ENCODE data around the gene STYXL1. TPM values are rescaled to one million over a fixed set of nuclear protein-coding genes. Genes with fewer than 3 reads are reported as not detected.

Gene STYXL1
- total RNA-seq, 1 donor from 2014 or later: 45.3 TPM

DNA sequence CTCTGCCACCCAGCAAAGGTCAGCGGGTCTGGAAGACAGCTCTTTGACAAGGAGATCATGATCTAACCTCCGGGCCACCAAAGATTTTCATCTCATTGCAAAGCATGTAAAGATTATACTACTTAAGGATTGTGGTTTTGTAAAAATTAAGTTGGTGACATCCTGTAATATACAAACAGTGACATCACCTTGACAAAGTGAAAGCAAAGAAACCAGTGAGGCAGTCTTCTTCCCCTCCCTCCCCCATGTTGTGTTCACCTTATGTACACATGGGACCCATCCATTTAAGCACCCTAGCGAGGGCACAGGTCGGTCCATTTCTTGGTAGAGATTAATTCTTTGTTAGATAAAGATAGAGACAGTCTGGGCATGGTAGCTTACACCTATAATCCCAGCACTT lies 4.0 kb upstream of the STYXL1 start:
- peaks cover 9% of the 10 kb centered on the region for H3K4me1 ChIP-seq (ENCODE audit: insufficient read depth, low read length)
- Mint-ChIP-seq H3K9me3 (ENCODE audit: unreplicated experiment) (no peaks in the 10 kb centered on the region), H3K36me3 (ENCODE audit: low read depth, unreplicated experiment) (peaks cover 11% of the 10 kb centered on the region), H3K27me3 (ENCODE audit: low read depth, unreplicated experiment) (no peaks in the 10 kb centered on the region), H3K4me1 (ENCODE audit: low read depth, unreplicated experiment) (peaks cover 19% of the 10 kb centered on the region), H3K27ac (ENCODE audit: unreplicated experiment) (no peak overlapping the region), H3K4me3 (ENCODE audit: unreplicated experiment) (no peak overlapping the region)
- no peaks in the 10 kb centered on the region for H3K36me3 ChIP-seq (ENCODE audit: insufficient read depth, low read length)
- TF ChIP-seq CTCF (IDR thresholded peaks at IDR 0.05; ENCODE audit: insufficient read depth, low read depth, low read length) (no peak), EZH2 (IDR thresholded peaks at IDR 0.05; ENCODE audit: insufficient read depth, low read length) (no peak)
- no peak for FAIRE-seq
- H3K9me3 ChIP-seq (ENCODE audit: insufficient read depth, low read depth, low read length): no peaks in the 10 kb centered on the region
- H4K20me1 ChIP-seq (ENCODE audit: insufficient read depth, low read length): peaks cover 64% of the 10 kb centered on the region
- no peak for DNase-seq (ENCODE audit: low read depth)
- H3K79me2 ChIP-seq (ENCODE audit: insufficient read depth, low read length): peaks cover 98% of the 10 kb centered on the region
- no peak overlapping the region for H2AFZ ChIP-seq (ENCODE audit: low read depth, low read length)
- H3K4me2 ChIP-seq (ENCODE audit: low read length): no peak overlapping the region
- no peak overlapping the region for H3K4me3 ChIP-seq (ENCODE audit: insufficient read depth, low read depth, low read length)
- H3K27me3 ChIP-seq (ENCODE audit: insufficient read depth, low read length): no peaks in the 10 kb centered on the region
- H3K27ac ChIP-seq (ENCODE audit: low read depth, low read length): no peak overlapping the region
- no peak overlapping the region for H3K9ac ChIP-seq (ENCODE audit: low read length)

DNA sequence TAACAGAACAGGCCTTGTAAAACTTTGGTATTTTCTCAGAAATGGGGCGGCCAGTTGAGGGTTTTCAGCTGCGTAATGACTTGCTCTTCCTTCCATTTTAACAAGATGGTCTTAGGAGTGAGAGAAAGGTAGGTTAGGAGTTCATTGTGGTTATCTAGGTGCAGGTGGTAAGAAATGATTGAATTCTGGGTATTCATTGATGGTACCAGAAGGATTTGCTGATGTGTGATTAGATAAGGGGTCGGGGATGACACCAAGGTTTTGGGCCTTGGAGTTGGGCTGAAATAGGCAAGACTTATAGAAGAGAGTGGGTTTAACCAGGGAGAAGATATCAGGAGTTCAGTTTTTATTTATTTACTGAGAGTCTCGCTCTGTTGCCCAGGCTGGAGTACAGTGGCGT lies 2.7 kb upstream of the STYXL1 start:
- H3K9ac ChIP-seq (ENCODE audit: low read length): no peak overlapping the region
- no peak for DNase-seq (ENCODE audit: low read depth)
- TF ChIP-seq CTCF (IDR thresholded peaks at IDR 0.05; ENCODE audit: insufficient read depth, low read depth, low read length) (no peak), EZH2 (IDR thresholded peaks at IDR 0.05; ENCODE audit: insufficient read depth, low read length) (no peak)
- no peak overlapping the region for H3K4me2 ChIP-seq (ENCODE audit: low read length)
- H3K4me1 ChIP-seq (ENCODE audit: insufficient read depth, low read length): peaks cover 9% of the 10 kb centered on the region
- H3K79me2 ChIP-seq (ENCODE audit: insufficient read depth, low read length): peaks cover 96% of the 10 kb centered on the region
- peaks cover 53% of the 10 kb centered on the region for H4K20me1 ChIP-seq (ENCODE audit: insufficient read depth, low read length)
- no peak for FAIRE-seq
- H3K9me3 ChIP-seq (ENCODE audit: insufficient read depth, low read depth, low read length): no peaks in the 10 kb centered on the region
- peaks cover 11% of the 10 kb centered on the region for H3K36me3 Mint-ChIP-seq (ENCODE audit: low read depth, unreplicated experiment)
- H3K27me3 Mint-ChIP-seq (ENCODE audit: low read depth, unreplicated experiment): no peaks in the 10 kb centered on the region
- no peak overlapping the region for H3K27ac ChIP-seq (ENCODE audit: low read depth, low read length)
- no peak overlapping the region for H3K27ac Mint-ChIP-seq (ENCODE audit: unreplicated experiment)
- no peak overlapping the region for H2AFZ ChIP-seq (ENCODE audit: low read depth, low read length)
- H3K4me1 Mint-ChIP-seq (ENCODE audit: low read depth, unreplicated experiment): peaks cover 21% of the 10 kb centered on the region
- no peak overlapping the region for H3K4me3 ChIP-seq (ENCODE audit: insufficient read depth, low read depth, low read length)
- no peaks in the 10 kb centered on the region for H3K36me3 ChIP-seq (ENCODE audit: insufficient read depth, low read length)
- H3K27me3 ChIP-seq (ENCODE audit: insufficient read depth, low read length): no peaks in the 10 kb centered on the region
- H3K4me3 Mint-ChIP-seq (ENCODE audit: unreplicated experiment): no peak overlapping the region
- no peaks in the 10 kb centered on the region for H3K9me3 Mint-ChIP-seq (ENCODE audit: unreplicated experiment)

- H3K9me3 ChIP-seq (ENCODE audit: insufficient read depth, low read depth, low read length): no peaks in the 10 kb centered on the region
- Mint-ChIP-seq H3K4me1 (ENCODE audit: low read depth, unreplicated experiment) (peaks cover 24% of the 10 kb centered on the region), H3K27me3 (ENCODE audit: low read depth, unreplicated experiment) (no peaks in the 10 kb centered on the region), H3K9me3 (ENCODE audit: unreplicated experiment) (no peaks in the 10 kb centered on the region), H3K4me3 (ENCODE audit: unreplicated experiment) (peak overlapping the region; percentile 98), H3K36me3 (ENCODE audit: low read depth, unreplicated experiment) (peaks cover 11% of the 10 kb centered on the region), H3K27ac (ENCODE audit: unreplicated experiment) (peak overlapping the region; percentile 48)
- H2AFZ ChIP-seq (ENCODE audit: low read depth, low read length): no peak overlapping the region
- FAIRE-seq (no peak), DNase-seq (ENCODE audit: low read depth) (no peak)
- peaks cover 51% of the 10 kb centered on the region for H4K20me1 ChIP-seq (ENCODE audit: insufficient read depth, low read length)
- peak overlapping the region; percentile 98 for H3K4me2 ChIP-seq (ENCODE audit: low read length)
- H3K36me3 ChIP-seq (ENCODE audit: insufficient read depth, low read length): no peaks in the 10 kb centered on the region
- TF ChIP-seq CTCF (IDR thresholded peaks at IDR 0.05; ENCODE audit: insufficient read depth, low read depth, low read length): no peak
- TF ChIP-seq EZH2 (IDR thresholded peaks at IDR 0.05; ENCODE audit: insufficient read depth, low read length): no peak
- no peaks in the 10 kb centered on the region for H3K27me3 ChIP-seq (ENCODE audit: insufficient read depth, low read length)
- H3K27ac ChIP-seq (ENCODE audit: low read depth, low read length): peak overlapping the region; percentile 89
- H3K79me2 ChIP-seq (ENCODE audit: insufficient read depth, low read length): peaks cover 95% of the 10 kb centered on the region
- H3K4me1 ChIP-seq (ENCODE audit: insufficient read depth, low read length): peaks cover 7% of the 10 kb centered on the region
- peak overlapping the region; percentile 100 for H3K4me3 ChIP-seq (ENCODE audit: insufficient read depth, low read depth, low read length)
- peak overlapping the region; percentile 98 for H3K9ac ChIP-seq (ENCODE audit: low read length)
Measured at GRCh38 chr7:76049295-76049694, 1.5 kb upstream of the STYXL1 start.

Data from astrocyte (in vitro differentiated cells and primary cell).